Activated effector memory CD4-positive, alpha-beta T cell treated with anti-CD3 and anti-CD28 coated beads, Interleukin-2, amount 50 U/mL, for 16 hours (primary cell): ENCODE data around the gene MYO9A.
"Not testable (repeated sequence)": the region's sequence is repeated elsewhere in the genome, so short reads cannot be mapped to it uniquely, and the experiment has no call there.

Source experiments
- DNase-seq: peaks from one replicate; pipeline ENCODE4 v3.0.0-alpha.2; 2020

The MYO9A gene

GRCh38 chr15:72086010-72086697 lies 31.8 kb downstream of the MYO9A start:
- no peak for DNase-seq

GRCh38 chr15:72082176-72082575 lies 35.8 kb downstream of the MYO9A start:
- no peak for DNase-seq

GRCh38 chr15:72078887-72079286 lies 39.1 kb downstream of the MYO9A start:
- no peak for DNase-seq

GRCh38 chr15:72077950-72078349 lies 40.0 kb downstream of the MYO9A start:
- DNase-seq: no peak

GRCh38 chr15:72074335-72075060 lies 43.5 kb downstream of the MYO9A start:
- DNase-seq: no peak

GRCh38 chr15:72071448-72071825 lies 46.5 kb downstream of the MYO9A start:
- DNase-seq: not testable (repeated sequence)

- no peak for DNase-seq
Measured at GRCh38 chr15:72070817-72071447, 47.0 kb downstream of the MYO9A start.

- no peak for DNase-seq
Measured at GRCh38 chr15:72068856-72069255, 49.1 kb downstream of the MYO9A start.

GRCh38 chr15:72065801-72066200 lies 52.1 kb downstream of the MYO9A start:
- DNase-seq: no peak

GRCh38 chr15:72063186-72063585 lies 54.8 kb downstream of the MYO9A start:
- no peak for DNase-seq

GRCh38 chr15:72062319-72062718 lies 55.6 kb downstream of the MYO9A start:
- DNase-seq: no peak

GRCh38 chr15:72060687-72061250 lies 57.2 kb downstream of the MYO9A start:
- DNase-seq: no peak

- DNase-seq: no peak
Measured at GRCh38 chr15:72058585-72058984, 59.4 kb downstream of the MYO9A start.

- no peak for DNase-seq
Measured at GRCh38 chr15:72057548-72058091, 60.3 kb downstream of the MYO9A start.

GRCh38 chr15:72056217-72056616 lies 61.7 kb downstream of the MYO9A start:
- DNase-seq: not testable (repeated sequence)

- not testable (repeated sequence) for DNase-seq
Measured at GRCh38 chr15:72053297-72053696, 64.7 kb downstream of the MYO9A start.

- DNase-seq: no peak
Measured at GRCh38 chr15:72050700-72051099, 67.2 kb downstream of the MYO9A start.

- no peak for DNase-seq
Measured at GRCh38 chr15:72047020-72047419, 70.9 kb downstream of the MYO9A start.

GRCh38 chr15:72044956-72045355 lies 73.0 kb downstream of the MYO9A start:
- DNase-seq: no peak

GRCh38 chr15:72042865-72043264 lies 75.1 kb downstream of the MYO9A start:
- no peak for DNase-seq

- DNase-seq: no peak
Measured at GRCh38 chr15:72042054-72042453, 75.9 kb downstream of the MYO9A start.

- DNase-seq: no peak
Measured at GRCh38 chr15:72037321-72037720, 80.6 kb downstream of the MYO9A start.

- DNase-seq: no peak
Measured at GRCh38 chr15:72034859-72035650, 82.9 kb downstream of the MYO9A start.
